Forelimb muscle (tissue), 1 donor: Measurements from ENCODE around the gene CLIP4. TPM values are rescaled to one million over a fixed set of nuclear protein-coding genes. Genes with fewer than 3 reads are reported as not detected.
"Not testable (repeated sequence)": the region's sequence is repeated elsewhere in the genome, so short reads cannot be mapped to it uniquely, and the experiment has no call there.

ENCODE experiments used
- DNase-seq: peaks from one replicate; pipeline ENCODE4 v3.0.0-alpha.2; 2013; ENCODE audit warnings: low read depth
- polyA plus RNA-seq: library from polyadenylated mRNA; unstranded; fragments of 120-200 nt; gene quantifications from one replicate; pipeline ENCODE4 v1.2.1, GENCODE V29; 2013; ENCODE audit not compliant: insufficient read length

CLIP4 gene
- polyA plus RNA-seq, 1 donor = 19.2 TPM

GRCh38 chr2:29104688-29105087, 10.5 kb upstream of the CLIP4 start:
- no peak for DNase-seq

GRCh38 chr2:29105375-29105774, 9.8 kb upstream of the CLIP4 start:
- DNase-seq = no peak

GRCh38 chr2:29106256-29106655, 9.0 kb upstream of the CLIP4 start:
- DNase-seq = no peak

- DNase-seq = no peak
These were observed 8.2 kb upstream of the CLIP4 start for GRCh38 chr2:29106980-29107388.

- not testable (repeated sequence) for DNase-seq
These were observed 7.7 kb upstream of the CLIP4 start for GRCh38 chr2:29107547-29107946.

- DNase-seq = no peak
These were observed 7.0 kb upstream of the CLIP4 start for GRCh38 chr2:29108225-29108624.

GRCh38 chr2:29109246-29109645, 6.0 kb upstream of the CLIP4 start:
- DNase-seq = no peak

GRCh38 chr2:29110916-29111535, 4.2 kb upstream of the CLIP4 start:
- no peak for DNase-seq

- DNase-seq = no peak
These were observed 2.8 kb upstream of the CLIP4 start for GRCh38 chr2:29112379-29112778.

GRCh38 chr2:29113027-29113686, 2.1 kb upstream of the CLIP4 start:
- no peak for DNase-seq

GRCh38 chr2:29113891-29114321, 1.3 kb upstream of the CLIP4 start:
- no peak for DNase-seq

- no peak for DNase-seq
These were observed 649 bp upstream of the CLIP4 start for GRCh38 chr2:29114586-29114945.

- DNase-seq = no peak
These were observed 874 bp downstream of the CLIP4 start for GRCh38 chr2:29115797-29116781.

GRCh38 chr2:29117636-29118303, 2.6 kb downstream of the CLIP4 start:
- no peak for DNase-seq

GRCh38 chr2:29119211-29119610, 4.0 kb downstream of the CLIP4 start:
- DNase-seq = no peak

GRCh38 chr2:29120846-29121245, 5.6 kb downstream of the CLIP4 start:
- no peak for DNase-seq

- no peak for DNase-seq
These were observed 8.6 kb downstream of the CLIP4 start for GRCh38 chr2:29123617-29124349.

GRCh38 chr2:29124504-29124903, 9.3 kb downstream of the CLIP4 start:
- DNase-seq = no peak

- no peak for DNase-seq
These were observed 14.5 kb downstream of the CLIP4 start for GRCh38 chr2:29129586-29130281.

GRCh38 chr2:29130295-29130694, 15.1 kb downstream of the CLIP4 start:
- DNase-seq = no peak

- no peak for DNase-seq
These were observed 19.7 kb downstream of the CLIP4 start for GRCh38 chr2:29134933-29135332.
